Cerebellar cortex (tissue), 1 donor: ENCODE data around the gene NME9.

Source experiments
- DNase-seq: peaks from one replicate; pipeline ENCODE4 v3.0.0-alpha.2; 2015; ENCODE audit warnings: low spot score

Gene NME9

DNA sequence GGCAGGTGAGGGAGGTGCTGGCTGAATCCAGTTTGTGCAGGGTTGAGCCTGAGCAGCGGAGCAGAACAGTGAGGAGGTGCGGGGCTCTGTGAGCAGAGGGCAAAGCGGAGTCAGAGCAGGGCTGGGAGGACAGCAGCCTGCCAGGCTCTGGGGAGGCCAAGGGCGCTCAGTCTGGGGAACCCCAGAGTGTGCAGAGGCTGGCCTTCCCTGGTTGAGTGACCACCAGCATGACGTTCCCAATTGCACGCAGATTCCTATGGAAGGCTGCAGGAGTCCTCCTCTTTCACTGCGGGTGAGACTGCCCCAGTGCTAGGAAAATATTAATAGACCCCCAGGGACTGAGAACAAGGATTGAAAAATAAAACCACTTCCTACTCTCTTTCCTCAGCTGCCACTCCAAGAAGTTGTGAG, 31.9 kb upstream of the NME9 start:
- no peak for DNase-seq

DNA sequence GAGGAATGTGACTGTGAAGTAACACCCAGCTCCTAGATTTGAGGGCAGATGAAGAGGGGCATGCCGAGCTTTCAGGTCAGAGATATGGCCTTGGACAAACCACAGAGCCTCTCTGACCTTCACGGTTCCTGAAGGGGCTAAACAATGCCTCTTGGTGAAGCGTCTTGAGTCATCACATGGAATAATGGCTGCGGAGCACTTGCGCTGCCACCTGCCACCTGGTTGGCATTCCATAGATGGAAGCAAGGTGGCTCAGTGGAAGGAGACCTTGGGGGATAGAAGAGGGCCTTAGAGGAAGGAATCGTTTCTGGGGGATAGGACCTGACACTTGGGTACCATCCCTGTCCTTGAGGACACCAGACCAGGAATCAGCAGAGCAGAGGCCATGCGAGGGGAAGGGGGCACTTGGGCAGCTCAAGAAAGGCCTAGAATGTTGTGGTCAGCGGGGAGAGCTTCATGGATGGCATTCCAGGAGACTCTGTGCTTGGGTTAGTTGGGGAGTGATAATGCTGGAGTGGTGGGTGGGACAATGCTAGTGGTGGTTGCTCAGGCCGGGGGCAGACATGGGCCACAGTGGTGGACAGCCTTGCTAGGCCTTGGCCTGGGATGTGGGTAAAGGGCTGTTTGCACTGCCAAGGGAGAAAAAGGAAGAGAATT, 31.3 kb upstream of the NME9 start:
- no peak for DNase-seq

- no peak for DNase-seq
Measured at GRCh38 chr3:138359919-138360868, 30.5 kb upstream of the NME9 start.

- peak; percentile 40 for DNase-seq
Measured at GRCh38 chr3:138359148-138359918, 29.7 kb upstream of the NME9 start.

DNA sequence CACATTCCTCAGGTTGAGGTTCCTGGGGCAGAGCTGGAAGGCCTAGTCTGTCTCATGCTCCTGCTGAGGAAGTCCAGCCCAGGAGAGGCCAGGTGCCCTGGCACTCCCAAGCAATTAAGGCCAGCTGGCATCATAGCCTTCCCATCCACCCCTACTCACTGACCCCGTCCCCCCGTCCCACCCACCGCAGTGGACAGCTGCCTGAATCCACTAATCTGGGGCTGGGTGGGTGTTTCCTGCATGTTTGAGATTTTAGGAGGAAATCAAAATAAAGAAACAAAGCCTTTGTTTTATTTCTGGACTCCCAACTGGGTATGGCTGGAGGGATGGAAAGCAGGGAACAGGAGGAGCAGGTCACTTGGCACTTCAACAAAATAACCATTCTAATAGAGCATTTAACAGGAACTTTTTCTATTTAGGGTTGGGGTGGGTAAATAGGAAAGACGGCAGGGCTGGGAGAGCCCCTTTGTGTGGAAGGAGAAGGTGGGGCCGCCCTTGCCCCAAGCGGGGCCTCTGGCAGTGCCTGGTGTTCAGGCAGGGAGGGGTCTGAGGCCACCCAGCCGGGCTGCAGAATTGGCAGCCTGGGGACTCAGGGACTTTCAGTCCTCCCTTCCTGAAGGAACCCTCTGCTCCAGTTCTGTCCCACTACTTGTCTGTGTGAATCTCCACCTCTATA, 27.2 kb upstream of the NME9 start:
- no peak for DNase-seq

DNA sequence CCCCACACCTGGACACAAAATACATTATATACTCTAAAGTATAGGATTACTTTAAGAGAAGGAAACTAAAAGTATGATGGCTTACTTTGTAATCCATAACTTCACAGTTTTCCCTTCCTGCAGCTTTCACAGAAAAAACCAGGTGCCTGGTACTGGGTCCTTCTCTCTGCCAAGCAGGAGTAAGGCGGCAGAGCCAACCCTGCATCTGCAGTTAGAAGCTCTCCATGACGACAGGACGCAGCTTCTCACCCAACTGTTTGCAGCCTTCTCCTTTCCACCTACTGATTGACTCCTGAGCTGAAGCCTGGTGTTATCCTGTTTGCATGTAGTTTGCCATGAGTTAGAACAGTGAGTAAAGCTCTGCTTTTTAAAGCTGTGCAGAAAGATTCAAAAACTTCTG, 25.4 kb upstream of the NME9 start:
- DNase-seq: no peak

GRCh38 chr3:138354376-138354775, 24.7 kb upstream of the NME9 start:
- DNase-seq: no peak

DNA sequence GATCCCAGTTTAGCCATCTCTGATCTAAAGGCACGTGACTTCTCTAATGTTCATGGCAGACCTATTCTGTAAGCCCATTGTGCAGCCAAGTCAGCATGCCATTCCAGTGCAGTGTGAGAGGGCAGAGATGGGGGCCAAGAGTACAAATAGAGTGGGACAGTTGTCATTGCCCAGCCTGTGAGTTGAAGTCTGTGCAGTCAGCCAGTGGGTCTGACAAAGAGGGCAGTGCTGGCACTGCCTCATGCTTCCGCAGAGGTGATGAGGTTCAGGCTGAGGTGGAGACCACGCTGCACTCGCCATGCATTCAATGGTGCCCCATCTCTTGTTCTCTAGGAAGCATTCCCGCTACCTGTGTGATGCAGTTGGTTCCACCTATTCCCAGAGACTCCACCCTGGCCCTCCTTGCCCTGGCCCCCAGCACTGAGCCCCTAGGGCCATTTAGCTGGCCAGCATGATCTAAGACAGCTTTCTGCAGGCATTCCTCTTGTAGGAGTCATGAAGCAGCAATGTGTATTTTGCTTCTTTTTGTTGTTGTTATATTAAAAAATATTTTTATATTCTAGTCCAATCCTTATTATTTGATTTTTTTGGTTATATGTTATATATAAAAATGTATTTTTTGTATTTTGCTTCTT, 22.4 kb upstream of the NME9 start:
- DNase-seq: no peak

GRCh38 chr3:138351151-138351550, 21.5 kb upstream of the NME9 start:
- no peak for DNase-seq

DNA sequence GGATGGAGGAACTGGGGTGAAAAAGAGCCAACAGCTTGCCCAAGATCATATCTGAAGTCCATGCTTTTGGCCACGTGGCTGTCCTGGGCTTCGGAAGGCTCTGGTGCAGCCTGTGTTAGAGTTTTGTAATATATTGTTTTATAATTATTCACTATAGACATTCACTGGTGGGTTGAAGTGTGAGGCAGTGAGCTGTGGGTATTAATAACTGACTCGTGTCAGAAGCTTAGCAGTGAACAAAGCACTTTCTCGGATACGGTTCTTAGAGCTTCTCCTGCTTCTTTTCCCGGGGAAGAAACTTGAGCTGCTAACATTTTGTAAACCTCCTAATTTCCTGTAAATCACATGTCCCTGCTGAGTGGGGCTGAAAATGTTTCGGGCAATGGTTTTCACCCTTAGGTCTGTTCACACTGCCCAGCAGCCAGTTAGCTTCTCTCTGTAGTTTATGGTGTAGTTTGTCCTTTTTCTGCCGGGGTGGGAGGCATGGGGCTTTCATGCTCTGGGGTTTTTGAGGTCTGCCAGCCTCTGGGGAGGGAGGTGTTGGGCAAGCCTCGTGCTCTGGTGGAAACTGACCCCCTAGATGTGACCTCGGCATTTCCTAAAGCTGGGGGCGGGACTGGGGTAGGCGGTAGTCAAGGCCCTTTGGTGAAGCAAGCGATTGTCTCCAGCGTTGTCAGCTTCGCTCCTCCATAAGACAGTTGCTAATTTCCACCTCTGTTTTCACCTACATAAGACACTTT, 20.4 kb upstream of the NME9 start:
- no peak for DNase-seq

GRCh38 chr3:138348754-138349739, 19.4 kb upstream of the NME9 start:
- peak; percentile 62 for DNase-seq

DNA sequence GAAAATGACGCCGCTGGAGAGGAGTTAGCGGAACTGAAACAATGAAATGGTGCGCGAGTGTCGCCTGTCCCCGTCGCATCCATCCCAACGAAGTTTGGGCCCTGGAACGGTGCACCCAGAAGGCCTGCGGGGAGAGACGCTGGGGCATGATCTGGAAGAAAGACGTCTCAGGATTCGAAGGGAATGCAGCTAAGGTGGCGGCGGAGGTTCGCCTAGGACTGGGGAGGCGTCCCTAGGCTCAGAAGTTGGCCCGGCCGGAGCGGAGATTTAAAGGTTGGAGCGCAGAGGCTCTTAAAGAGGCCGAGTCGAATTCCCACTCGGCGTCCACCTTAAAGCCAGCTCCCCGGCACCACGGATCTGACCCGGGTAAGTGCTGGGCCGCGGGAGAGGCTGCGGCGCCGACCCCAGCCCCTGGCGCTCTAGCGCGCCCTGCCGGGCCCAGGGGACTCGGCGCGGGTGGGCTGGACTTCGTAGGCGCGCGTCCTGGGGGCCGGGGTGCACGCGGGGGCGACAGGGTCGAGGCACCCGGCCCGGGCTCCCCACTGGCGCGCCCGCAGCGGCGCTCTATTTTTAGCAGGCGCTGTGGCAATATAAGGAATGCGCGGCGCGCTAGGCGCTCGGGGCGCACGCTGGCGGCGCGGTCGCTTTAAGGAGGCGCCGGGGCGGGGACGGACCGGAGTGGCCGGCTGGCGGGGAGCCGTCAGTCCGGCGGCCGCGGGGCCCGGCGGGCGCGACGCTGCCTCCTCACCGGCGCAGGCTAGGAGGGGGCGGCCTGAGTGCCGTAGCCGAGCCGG, 18.5 kb upstream of the NME9 start, which contains the start of gene MRAS:
Gene MRAS (plus strand): TSS at position 620 of the 794 bp plus-strand sequence. CDS start 24,305 bp downstream, outside the sequence.
- DNase-seq: peak; percentile 78

- DNase-seq: no peak
Measured at GRCh38 chr3:138344754-138345153, 15.1 kb upstream of the NME9 start.

- DNase-seq: no peak
Measured at GRCh38 chr3:138340511-138340910, 10.9 kb upstream of the NME9 start.

DNA sequence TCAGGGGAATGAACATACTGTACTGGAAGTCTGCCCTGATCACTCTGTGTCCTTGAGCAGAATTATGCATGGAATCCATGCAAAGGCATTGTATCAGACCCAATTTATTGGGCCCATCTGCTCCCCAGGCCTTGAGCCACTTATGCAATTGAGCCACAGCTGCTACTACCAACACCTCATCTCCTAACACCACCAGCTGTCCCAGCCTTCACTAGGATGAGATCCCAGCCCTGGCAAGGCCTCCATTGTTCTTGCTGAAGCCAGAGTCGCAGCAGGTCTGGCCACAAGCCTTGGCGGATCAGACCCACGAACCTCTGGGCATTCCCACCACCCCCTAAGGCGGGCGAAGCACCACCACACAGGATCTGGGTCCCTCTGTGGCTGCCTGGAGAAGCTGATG, 9.2 kb upstream of the NME9 start:
- peak; percentile 57 for DNase-seq

DNA sequence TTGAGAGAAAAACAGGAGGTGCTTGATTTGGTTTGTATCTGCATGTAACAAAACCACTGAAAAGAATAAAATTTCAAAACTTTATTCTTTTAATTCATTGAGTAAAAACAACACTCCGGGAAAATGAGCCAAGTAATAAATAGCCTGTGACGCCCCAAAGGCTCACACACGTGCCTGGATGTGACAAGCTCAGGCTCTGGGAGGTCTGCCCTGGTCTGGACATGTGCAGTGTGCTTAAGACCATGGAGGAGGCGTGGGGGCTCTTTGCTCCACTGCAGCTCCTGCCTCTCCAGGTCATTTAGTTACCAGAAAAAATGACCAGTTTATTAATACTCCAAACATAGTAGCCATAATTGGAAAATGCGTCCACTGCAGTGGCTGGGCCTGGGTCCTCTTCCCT, 8.6 kb upstream of the NME9 start:
- no peak for DNase-seq

DNA sequence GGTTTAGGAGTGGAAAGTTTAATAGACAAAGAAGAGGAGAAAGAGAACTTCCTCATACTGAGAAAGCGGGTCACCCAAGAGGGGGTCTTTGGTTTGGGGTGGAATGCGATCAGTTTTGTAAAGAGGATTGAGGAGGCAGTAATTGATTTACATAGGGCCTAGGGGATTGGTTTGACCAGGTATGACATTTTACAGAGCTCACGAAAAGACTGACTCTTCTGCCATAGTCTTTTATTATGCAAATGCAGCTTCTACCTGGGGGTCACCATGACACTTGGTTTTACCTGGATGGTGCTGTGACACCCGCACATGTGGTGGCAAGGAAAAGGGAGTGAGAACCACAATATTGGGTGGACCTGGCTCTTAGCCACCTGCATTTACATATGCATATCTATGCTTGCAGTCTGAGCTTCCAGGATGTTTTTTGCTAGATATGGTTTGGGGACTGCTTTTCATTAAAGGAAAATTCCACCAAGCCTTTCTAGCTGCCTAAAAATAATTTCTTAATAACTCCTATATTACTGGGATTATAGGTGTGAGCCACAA, 6.9 kb upstream of the NME9 start:
- DNase-seq: no peak

GRCh38 chr3:138334608-138335007, 5.0 kb upstream of the NME9 start:
- DNase-seq: no peak
